Stimulated activated CD8-positive, alpha-beta memory T cell treated with anti-CD3 and anti-CD28 coated beads, Interleukin-12 subunit alpha, Interleukin-12 subunit beta, amount 100 ng/mL, for 24 hours (primary cell): ENCODE data around the gene PRKCA.

Experiments used
- DNase-seq: peaks from one replicate; pipeline ENCODE4 v3.0.0-alpha.2; 2020; ENCODE audit errors: extremely low read depth

Gene PRKCA

DNA sequence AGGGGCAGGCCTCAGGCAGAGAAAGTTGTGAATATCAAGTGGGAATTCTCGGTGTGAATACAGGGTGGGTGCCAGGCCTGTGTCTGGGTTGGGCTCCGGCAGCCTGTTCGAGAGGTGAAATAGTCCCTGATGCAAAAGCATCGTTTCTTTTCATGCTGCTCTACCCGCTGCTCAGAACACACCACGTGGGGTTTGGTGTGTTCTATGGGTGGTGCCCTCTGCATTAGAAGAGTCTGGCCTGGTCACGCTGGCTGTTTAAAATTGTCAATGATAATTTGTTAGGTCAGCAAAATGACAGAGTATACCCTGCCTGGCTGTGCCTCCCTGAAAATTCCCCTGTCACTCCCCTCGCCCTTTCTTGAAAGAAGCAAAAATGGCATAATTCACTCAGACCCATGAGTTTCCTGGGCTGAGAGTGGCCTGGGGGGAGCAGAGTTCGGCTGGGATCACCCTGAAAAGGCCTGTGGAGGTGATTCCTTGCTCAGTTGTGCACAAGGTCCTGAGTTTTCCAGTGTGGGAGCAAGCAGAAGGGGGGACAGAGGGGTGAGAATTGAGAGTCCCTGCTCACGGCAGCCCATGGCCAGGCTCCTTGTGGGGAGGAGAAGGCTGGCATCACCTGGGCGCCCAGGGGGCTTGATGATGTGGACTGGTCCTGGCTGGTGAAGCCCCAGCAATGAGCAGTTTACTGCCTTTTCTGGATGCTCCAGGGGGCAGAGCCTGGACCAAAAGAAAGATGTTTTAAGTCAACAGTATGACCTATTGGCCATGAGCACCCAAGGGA, 535.7 kb downstream of the PRKCA start:
- DNase-seq = no peak

DNA sequence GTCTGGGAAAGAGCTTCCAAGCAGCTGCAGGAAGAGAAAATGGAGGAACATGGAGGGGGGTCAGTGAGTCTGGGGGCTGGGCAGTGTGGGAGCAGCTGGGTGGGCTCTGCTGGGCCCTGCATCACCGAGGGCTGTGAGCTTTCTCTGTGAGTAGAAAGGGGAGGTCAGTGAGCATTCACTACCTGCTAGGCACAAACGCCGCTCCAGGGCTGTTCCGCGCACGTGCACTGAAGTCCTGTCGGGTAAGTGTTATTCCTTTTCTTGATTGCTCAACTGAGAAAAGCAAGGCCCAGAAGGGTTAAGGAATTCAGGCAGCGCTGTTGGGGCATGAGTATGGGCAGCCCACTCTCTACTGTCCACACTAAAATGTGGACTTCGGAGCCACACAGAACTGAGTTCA, 537.2 kb downstream of the PRKCA start:
- no peak for DNase-seq

DNA sequence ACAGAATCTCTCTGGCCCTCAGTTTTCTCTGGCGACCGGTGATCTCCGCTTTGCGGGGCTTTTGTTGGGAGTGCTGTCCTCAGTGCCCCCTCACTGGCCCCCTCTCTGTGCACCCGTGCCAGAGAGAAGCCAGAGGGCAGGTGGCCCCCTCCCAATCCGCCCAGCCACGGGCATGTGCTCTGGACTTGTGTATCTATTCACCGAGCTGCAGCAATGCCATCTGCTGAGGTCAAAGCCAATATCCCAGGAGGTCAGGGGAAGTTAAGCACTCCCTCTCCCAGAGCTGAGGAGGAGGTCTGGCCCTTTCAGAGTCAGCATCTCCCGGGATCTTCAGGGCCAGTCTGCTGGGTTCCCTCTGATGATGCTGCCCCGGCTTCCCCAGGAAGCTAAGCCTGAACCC, 537.6 kb downstream of the PRKCA start:
- DNase-seq = no peak

- DNase-seq = no peak
Observed at GRCh38 chr17:66841328-66841727, 538.9 kb downstream of the PRKCA start.

DNA sequence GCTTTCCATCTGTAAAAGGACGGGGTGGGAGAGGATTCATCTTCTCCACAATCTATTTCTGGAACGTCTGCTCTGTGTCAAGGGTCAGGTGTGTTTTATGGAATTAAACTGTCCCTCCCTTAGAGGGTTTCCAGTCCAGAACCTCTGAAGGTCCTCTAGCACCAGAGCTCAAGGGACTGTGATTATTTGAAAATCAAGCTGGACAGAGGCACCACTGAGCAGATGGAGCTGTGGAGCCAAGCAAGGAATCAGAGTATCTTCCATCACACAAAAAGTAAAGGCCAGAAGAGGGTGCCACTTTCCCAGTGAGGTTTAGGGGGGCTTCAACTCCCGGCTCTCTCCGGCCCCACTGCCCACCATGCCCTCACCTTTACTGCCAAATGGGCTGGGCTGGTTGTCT, 539.3 kb downstream of the PRKCA start:
- no peak for DNase-seq

GRCh38 chr17:66842505-66842904, 540.1 kb downstream of the PRKCA start:
- no peak for DNase-seq

DNA sequence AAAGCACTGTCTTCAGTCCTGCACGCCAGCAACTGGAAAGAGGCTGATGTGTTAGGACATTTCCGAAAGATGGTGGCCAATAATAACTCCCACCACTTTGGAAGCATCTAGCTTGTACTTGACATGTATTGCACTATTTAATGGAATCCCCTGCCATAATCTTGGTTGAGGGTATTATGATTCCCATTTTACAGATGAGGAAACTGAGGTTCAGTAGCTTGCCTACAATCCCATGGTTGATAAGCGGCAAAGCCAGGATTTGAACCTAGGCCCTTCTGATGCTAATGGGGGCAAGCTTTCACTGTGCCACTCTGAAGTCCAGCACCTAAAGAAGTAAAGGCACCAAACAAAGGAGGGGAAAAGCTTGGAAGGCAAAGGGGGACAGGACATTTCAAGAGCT, 540.5 kb downstream of the PRKCA start:
- DNase-seq = no peak

GRCh38 chr17:66843627-66844026, 541.2 kb downstream of the PRKCA start:
- no peak for DNase-seq

DNA sequence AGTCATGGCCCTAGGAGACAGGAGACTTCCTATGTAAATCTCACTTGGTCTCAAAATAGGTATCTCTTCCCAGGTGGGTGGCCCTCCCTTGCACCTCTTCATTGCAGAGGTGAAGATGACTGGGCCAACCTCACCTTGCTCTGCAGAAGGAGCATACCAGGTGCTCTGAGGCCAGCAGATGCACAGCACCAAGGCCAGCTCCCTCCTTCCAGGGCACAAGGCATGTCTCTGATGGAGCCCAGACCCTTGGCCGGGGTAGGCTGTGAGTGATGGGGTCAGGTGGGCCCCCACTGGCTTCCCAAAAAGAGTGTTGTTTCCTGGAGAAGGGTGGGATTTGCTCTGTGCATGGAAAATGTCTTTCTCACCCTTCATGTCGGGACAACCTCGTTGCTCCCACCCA, 545.3 kb downstream of the PRKCA start:
- DNase-seq = no peak

DNA sequence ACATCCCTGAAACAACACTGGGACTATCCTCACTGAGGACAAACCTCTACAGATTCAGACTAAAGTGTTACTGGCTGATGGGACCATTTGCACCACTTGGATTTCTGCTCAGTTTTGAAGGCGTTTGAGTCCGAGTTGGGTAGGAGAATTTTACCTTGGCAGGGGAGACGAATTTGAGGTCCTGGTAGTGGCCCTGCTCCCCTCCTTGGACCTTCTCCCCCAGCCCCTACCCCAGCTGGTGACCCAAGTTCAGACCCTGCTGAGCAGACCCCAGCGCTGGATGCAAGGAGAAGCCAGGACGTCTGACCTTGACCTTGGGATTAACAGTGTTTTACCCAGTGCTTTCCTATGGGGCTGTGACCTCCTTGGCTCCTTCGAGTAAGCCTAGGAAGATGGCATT, 546.1 kb downstream of the PRKCA start:
- DNase-seq = no peak

DNA sequence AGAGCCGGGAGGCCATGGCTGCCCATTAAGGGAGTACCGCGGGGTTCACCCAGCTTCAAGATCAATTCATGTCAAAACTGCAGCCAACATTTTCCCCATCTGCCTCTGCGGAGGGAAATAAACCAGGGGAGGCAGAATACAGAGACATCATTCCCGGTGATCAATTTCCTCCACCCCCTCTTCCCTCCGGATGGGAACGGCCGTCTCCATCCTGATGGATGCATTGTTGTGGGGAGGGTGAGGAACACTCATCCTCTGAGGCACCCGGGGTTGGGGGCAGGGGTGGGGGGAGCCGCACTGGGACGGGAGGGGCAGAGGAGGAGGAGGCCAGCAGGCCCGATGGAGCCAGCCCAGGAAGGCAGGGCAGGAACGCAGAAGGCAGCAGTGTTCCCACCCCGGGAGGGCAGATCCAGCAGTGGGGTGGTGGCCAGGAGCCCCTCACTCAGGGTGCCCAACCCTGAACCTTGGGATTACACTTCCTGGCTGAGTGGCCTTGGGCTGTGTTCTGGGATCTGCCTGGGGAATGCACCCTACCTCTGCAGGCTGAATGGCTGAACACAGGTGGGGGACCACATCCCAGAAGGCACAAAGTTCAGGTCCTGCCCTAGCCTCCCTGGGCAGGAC, 546.7 kb downstream of the PRKCA start:
- DNase-seq = no peak

DNA sequence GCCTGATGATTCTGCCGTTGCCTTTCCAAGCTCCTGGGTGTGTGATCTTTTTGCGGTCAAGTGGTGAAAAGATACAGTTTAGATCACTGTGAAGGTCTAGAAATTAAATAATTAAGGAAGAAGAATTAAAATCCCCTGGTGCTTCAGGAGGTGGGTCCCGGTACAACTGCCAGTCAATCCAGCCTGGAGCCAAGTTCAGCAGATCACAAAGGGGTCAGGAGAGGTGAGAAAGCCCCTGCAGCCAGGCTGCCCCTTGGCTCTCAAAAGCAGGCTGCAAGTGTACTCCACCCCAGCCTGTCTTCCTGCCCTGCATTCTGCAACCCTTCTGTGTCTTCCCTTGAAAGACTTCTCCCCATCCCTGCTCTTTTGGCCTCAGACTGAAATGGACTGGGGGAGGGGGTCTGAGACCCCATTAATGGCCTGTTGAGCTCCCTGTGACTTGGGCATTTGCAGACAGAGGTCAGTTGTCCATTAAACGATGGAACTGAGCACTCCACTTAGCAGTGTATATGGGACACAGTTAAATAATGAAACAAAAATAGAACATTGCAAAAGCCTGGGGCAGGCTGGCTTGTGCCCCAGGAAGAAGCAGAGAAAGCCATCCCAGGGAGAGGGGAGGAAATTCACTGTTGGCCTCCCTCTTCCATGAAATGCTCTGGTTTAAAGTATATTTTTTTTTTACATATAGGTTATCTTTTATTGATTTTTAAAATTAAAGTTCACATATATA, 547.6 kb downstream of the PRKCA start:
- no peak for DNase-seq

GRCh38 chr17:66850692-66851091, 548.3 kb downstream of the PRKCA start:
- no peak for DNase-seq

DNA sequence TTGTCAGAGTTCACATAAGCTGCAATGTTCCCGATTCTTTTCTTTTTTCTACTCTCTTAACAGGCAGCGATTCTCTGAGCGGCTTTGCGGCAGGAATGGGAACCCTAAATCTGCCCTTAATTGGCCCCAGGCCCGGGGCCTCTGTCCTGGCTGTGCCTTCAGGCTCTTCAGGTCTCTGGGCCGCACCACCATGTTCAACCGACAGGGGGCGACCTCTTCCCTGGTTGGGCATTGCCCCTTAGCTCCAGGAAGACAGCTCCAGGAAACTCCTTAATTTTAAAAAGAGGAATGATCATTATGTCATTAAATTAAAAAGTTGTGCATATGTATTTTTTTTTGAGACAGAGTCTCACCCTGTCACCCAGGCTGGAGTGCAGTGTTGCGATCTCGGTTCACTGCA, 552.8 kb downstream of the PRKCA start:
- DNase-seq = no peak

DNA sequence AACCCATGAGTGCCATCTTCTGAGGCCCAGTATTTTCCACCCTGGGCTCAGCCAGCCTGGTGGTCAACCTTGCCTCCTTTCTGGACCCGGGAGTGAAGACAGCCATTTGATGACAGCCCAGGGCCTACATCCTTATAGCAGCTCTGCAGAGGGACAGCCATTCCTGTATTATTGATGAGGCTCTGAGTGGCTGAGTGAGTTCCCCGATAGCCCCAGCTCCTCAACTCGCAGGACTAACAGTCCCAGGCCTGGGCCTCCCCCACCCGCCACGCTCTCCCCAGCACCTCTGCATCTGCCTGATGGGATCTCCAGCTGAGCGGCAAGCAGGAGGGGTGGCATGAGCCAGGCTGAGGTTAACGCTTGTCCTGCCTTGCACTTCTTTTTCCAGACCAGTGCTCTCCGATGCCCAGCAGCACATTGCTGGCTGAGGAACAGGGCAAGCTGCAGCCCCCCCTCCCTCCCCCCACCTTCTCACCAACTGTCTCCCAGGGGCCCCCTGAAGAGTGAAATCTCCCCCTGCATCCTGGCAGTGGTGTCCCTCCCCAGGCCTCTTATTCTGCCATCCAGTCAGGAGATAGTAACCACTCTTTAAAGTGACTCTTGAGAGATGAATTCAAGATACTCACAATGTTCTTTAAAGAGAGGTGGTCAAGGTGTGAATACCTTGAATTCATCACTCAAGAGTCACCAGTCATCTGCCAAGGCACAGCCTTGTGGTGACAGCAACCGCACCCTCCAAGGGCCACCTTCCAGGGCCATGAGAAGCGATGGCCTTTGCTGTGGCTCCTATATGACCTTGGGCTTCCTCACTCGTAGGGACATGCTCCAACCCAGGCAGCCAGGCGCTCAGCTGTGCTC, 556.0 kb downstream of the PRKCA start:
- DNase-seq = no peak

- no peak for DNase-seq
Observed at GRCh38 chr17:66859353-66859752, 556.9 kb downstream of the PRKCA start.

DNA sequence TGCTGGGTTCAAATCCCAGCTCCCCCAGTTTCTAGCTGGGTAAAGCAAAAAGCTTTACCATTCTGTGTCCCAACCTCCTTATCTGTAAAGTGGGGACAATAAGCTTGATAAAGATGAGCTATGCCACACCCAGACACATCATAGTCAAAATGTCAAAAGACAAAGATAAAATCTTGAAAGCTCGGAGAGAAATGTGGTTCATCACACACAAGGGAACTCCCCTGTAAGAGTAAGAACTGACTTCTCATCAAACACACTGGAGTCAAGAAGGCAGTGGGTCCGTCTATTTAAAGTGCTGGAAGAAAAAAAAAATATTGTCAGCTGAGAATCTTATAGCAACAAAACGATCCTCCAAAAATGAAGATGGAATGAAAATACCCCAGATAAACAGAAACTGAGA, 557.8 kb downstream of the PRKCA start:
- no peak for DNase-seq
